Keratinocyte (primary cell): Measurements from ENCODE around the gene GRIA1.

Source experiments
- CTCF ChIP-seq, 3 experiments: IDR thresholded peaks in 1 of 3; conservative IDR thresholded peaks in 1 of 3; optimal IDR thresholded peaks in 1 of 3; 2 replicates in 2 of 3; 3 replicates in 1 of 3; pipeline versions ENCODE3 to v1.5.1; 2011; ENCODE audit warnings: low read length in 3 of 3, mild to moderate bottlenecking in 3 of 3, moderate library complexity in 2 of 3, control low read depth in 1 of 3, inconsistent platforms in 1 of 3; ENCODE audit not compliant: insufficient read depth in 2 of 3; ENCODE audit errors: extremely low read depth in 1 of 3
- EZH2 ChIP-seq: IDR thresholded peaks from one replicate; pipeline ENCODE4 v1.6.1; 2012; ENCODE audit warnings: inconsistent platforms, mild to moderate bottlenecking, low read length, moderate library complexity

GRCh38 chr5:153696256-153696655 is 205.8 kb downstream of the GRIA1 start:
- no peak for TF ChIP-seq CTCF (optimal IDR thresholded peaks at IDR 0.05 in 1 of 3, IDR thresholded peaks at IDR 0.05 in 1 of 3, conservative IDR thresholded peaks at IDR 0.05 in 1 of 3; ENCODE audit: extremely low read depth in 1 of 3, insufficient read depth in 2 of 3, low read length in 3 of 3)
- no peak for TF ChIP-seq EZH2
